K562 (cell line): ENCODE results near the gene CASP6. TPM values are rescaled to one million over a fixed set of nuclear protein-coding genes. Genes with fewer than 3 reads are reported as not detected.

Source experiments
- ADNP ChIP-seq: fragments of 200-800 bp; sonication (Bioruptor generic); IDR thresholded peaks from 2 replicates; pipeline ENCODE4 v1.6.1; 2016; ENCODE audit warnings: missing genetic modification characterization, missing compliant biosample characterization
- ATF7 ChIP-seq: fragments of 450-650 bp; IDR thresholded peaks from 2 replicates; pipeline ENCODE4 v1.7.1; 2014; ENCODE audit warnings: mild to moderate bottlenecking, moderate library complexity
- CXXC5 ChIP-seq: fragments of 250-450 bp; sonication (Bioruptor Pico); IDR thresholded peaks from 2 replicates; pipeline ENCODE4 v1.8.0; 2022; ENCODE audit warnings: inconsistent platforms, mild to moderate bottlenecking, moderate library complexity
- EP300 ChIP-seq: IDR thresholded peaks from 2 replicates; pipeline ENCODE4 v1.6.1; 2012; ENCODE audit warnings: low read length, improper control_type of control experiment
- GABPA ChIP-seq: fragments of 200-800 bp; sonication (Bioruptor generic); conservative IDR thresholded peaks from 2 replicates; pipeline ENCODE4 v1.6.1; 2016; ENCODE audit warnings: low read depth, missing genetic modification characterization, missing compliant biosample characterization
- KLF16 ChIP-seq: IDR thresholded peaks from 2 replicates; pipeline ENCODE4 v1.6.1; 2016; ENCODE audit warnings: antibody characterized with exemption
- MEIS2 ChIP-seq: fragments of 450-650 bp; IDR thresholded peaks from 2 replicates; pipeline ENCODE4 v1.6.1; 2014; ENCODE audit warnings: mild to moderate bottlenecking; ENCODE audit not compliant: partially characterized antibody
- POLR2H ChIP-seq: IDR thresholded peaks from 2 replicates; pipeline ENCODE4 v1.6.1; 2016; ENCODE audit warnings: missing genetic modification characterization, low read depth, mild to moderate bottlenecking, control low read depth, missing compliant biosample characterization, moderate library complexity
- ZNF316 ChIP-seq: fragments of 450-650 bp; IDR thresholded peaks from 2 replicates; pipeline ENCODE4 v1.6.1; 2016
- ZNF431 ChIP-seq: sonication (generic); formaldehyde crosslinking; IDR thresholded peaks from 2 replicates; pipeline ENCODE4 v1.8.0; 2022; ENCODE audit warnings: mild to moderate bottlenecking, missing genetic modification reagents
- ZNF644 ChIP-seq: fragments of 200-800 bp; sonication (Bioruptor generic); IDR thresholded peaks from 2 replicates; pipeline ENCODE4 v1.6.1; 2016; ENCODE audit warnings: low read depth, missing genetic modification characterization, missing compliant biosample characterization
- polyA plus RNA-seq, 8 experiments: library from polyadenylated mRNA; depleted of rRNA in 4 of 8; stranded (reverse) in 5 of 8; unstranded in 3 of 8; fragments of >200 nt; fragmentation: Nextera tagmentation in 2 of 8; fragmentation: Illumina TruSeq in 1 of 8; extraction: Ambion mirVana in 2 of 8; extraction: Trizol in 1 of 8; gene quantifications; 2 replicates each; pipeline versions ENCODE4 v1.2.1 to v1.2.3, GENCODE V29; 2011 to 2014; ENCODE audit warnings: inconsistent platforms in 1 of 8, missing spikeins in 1 of 8
- total RNA-seq, 7 experiments: library from RNA; depleted of rRNA in 6 of 7; stranded (reverse); fragments of >200 nt in 6 of 7; fragmentation: Illumina TruSeq in 2 of 7; extraction: Trizol in 2 of 7; gene quantifications; 2 replicates each; pipeline versions ENCODE4 v1.2.1 to v1.2.3, GENCODE V29; 2011 to 2021; ENCODE audit warnings: low replicate concordance in 1 of 7
- TF ChIP-seq, protein P1 (sequence below): fragments of 250-450 bp; sonication (Bioruptor Pico); IDR thresholded peaks from 2 replicates; pipeline ENCODE4 v1.4.0; 2020
- TF ChIP-seq, protein P2 (sequence below): fragments of 200-800 bp; sonication (Bioruptor generic); IDR thresholded peaks from 2 replicates; pipeline ENCODE4 v1.6.1; 2017; ENCODE audit warnings: missing genetic modification characterization, missing compliant biosample characterization
- TF ChIP-seq, protein P3 (sequence below): IDR thresholded peaks from 3 replicates; pipeline ENCODE4 v1.6.1; 2011; ENCODE audit warnings: borderline replicate concordance, mild to moderate bottlenecking, moderate library complexity; ENCODE audit not compliant: insufficient read length; ENCODE audit errors: extremely low read depth
- TF ChIP-seq, protein P4 (sequence below): fragments of 450-650 bp; IDR thresholded peaks from 2 replicates; pipeline ENCODE4 v1.6.1; 2016
- TF ChIP-seq, protein P5 (sequence below): fragments of 450-650 bp; IDR thresholded peaks from 2 replicates; pipeline ENCODE4 v1.6.1; 2017; ENCODE audit warnings: antibody characterized with exemption

The CASP6 gene
- total and polyA plus RNA-seq, 9 of the 15 experiments (the other 6 are each of a cell fraction or from before 2014, with no cell fraction given), result 20.8 to 72.7 (median 39.1) TPM

DNA sequence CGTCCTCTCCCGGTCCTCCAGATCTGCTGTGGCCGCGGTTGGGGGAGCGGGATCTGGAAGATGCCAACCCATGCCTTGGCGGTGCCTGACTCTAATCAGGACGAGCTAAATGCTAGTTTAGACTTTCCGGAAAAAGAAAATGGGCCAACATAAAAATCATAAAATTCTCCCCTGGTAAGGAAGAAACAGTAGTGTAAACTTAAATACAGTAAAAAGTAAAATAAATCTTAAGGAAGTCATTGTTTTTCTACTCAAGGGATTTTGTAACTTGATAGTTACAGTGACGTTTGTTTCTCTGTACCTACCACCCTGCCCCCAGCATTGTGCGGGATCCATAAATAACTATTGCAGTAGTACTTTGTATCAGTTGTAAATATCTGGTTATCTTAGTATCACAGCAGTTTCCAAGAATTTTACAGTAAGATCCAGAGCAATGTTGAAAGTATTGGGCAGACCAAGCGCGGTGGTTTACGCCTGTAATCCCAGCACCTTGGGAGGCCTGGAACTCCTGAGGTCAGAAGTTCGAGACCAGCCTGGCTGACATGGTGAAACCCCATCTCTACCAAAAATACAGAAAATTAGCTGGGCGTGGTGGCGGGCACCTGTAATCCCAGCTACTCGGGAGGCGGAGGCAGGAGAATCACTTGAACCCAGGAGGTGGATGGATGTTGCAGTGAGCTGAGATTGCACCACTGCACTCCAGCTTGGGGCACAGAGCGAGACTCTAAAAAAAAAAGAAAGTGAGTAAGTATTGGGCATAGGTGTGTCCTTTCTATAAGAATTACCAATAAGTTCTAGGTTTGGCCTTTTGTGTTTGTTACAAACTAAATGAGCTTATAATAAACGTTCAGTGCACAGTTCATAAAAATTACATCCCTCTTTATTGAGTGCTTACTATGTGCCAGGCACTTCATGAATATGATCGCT, 27.6 kb upstream of the CASP6 start (continued):
- TF ChIP-seq ADNP (tag) (peak; percentile 100), CXXC5 (CRISPR knock-in tag) (0 out of 2 replicates have a peak, but pooled peaks have one; percentile 27), POLR2H (tag) (0 out of 2 replicates have a peak, but pooled peaks have one; percentile 18), ZNF644 (peak; percentile 73; the same call in 1 of the 2 replicates), ATF7 (0 out of 2 replicates have a peak, but pooled peaks have one; percentile 17), MEIS2 (peak; percentile 63), ZNF431 (CRISPR knock-in tag) (no peak), EP300 (peak; percentile 48), GABPA (peak; percentile 37), ZNF316 (no peak), KLF16 (0 out of 2 replicates have a peak, but pooled peaks have one; percentile 3)
- TF ChIP-seq, protein P1, sequence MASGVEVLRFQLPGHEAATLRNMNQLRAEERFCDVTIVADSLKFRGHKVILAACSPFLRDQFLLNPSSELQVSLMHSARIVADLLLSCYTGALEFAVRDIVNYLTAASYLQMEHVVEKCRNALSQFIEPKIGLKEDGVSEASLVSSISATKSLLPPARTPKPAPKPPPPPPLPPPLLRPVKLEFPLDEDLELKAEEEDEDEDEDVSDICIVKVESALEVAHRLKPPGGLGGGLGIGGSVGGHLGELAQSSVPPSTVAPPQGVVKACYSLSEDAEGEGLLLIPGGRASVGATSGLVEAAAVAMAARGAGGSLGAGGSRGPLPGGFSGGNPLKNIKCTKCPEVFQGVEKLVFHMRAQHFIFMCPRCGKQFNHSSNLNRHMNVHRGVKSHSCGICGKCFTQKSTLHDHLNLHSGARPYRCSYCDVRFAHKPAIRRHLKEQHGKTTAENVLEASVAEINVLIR (CRISPR knock-in tag), result peak; percentile 56; the same call in 1 of the 2 replicates
- TF ChIP-seq, protein P2, sequence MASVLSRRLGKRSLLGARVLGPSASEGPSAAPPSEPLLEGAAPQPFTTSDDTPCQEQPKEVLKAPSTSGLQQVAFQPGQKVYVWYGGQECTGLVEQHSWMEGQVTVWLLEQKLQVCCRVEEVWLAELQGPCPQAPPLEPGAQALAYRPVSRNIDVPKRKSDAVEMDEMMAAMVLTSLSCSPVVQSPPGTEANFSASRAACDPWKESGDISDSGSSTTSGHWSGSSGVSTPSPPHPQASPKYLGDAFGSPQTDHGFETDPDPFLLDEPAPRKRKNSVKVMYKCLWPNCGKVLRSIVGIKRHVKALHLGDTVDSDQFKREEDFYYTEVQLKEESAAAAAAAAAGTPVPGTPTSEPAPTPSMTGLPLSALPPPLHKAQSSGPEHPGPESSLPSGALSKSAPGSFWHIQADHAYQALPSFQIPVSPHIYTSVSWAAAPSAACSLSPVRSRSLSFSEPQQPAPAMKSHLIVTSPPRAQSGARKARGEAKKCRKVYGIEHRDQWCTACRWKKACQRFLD (CRISPR knock-in tag), result peak; percentile 71; the same call in 1 of the 2 replicates
- TF ChIP-seq, protein P3, sequence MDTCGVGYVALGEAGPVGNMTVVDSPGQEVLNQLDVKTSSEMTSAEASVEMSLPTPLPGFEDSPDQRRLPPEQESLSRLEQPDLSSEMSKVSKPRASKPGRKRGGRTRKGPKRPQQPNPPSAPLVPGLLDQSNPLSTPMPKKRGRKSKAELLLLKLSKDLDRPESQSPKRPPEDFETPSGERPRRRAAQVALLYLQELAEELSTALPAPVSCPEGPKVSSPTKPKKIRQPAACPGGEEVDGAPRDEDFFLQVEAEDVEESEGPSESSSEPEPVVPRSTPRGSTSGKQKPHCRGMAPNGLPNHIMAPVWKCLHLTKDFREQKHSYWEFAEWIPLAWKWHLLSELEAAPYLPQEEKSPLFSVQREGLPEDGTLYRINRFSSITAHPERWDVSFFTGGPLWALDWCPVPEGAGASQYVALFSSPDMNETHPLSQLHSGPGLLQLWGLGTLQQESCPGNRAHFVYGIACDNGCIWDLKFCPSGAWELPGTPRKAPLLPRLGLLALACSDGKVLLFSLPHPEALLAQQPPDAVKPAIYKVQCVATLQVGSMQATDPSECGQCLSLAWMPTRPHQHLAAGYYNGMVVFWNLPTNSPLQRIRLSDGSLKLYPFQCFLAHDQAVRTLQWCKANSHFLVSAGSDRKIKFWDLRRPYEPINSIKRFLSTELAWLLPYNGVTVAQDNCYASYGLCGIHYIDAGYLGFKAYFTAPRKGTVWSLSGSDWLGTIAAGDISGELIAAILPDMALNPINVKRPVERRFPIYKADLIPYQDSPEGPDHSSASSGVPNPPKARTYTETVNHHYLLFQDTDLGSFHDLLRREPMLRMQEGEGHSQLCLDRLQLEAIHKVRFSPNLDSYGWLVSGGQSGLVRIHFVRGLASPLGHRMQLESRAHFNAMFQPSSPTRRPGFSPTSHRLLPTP, result peak; percentile 55
- TF ChIP-seq, protein P4, sequence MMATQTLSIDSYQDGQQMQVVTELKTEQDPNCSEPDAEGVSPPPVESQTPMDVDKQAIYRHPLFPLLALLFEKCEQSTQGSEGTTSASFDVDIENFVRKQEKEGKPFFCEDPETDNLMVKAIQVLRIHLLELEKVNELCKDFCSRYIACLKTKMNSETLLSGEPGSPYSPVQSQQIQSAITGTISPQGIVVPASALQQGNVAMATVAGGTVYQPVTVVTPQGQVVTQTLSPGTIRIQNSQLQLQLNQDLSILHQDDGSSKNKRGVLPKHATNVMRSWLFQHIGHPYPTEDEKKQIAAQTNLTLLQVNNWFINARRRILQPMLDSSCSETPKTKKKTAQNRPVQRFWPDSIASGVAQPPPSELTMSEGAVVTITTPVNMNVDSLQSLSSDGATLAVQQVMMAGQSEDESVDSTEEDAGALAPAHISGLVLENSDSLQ, result peak; percentile 4; the same call in 1 of the 2 replicates
- TF ChIP-seq, protein P5, sequence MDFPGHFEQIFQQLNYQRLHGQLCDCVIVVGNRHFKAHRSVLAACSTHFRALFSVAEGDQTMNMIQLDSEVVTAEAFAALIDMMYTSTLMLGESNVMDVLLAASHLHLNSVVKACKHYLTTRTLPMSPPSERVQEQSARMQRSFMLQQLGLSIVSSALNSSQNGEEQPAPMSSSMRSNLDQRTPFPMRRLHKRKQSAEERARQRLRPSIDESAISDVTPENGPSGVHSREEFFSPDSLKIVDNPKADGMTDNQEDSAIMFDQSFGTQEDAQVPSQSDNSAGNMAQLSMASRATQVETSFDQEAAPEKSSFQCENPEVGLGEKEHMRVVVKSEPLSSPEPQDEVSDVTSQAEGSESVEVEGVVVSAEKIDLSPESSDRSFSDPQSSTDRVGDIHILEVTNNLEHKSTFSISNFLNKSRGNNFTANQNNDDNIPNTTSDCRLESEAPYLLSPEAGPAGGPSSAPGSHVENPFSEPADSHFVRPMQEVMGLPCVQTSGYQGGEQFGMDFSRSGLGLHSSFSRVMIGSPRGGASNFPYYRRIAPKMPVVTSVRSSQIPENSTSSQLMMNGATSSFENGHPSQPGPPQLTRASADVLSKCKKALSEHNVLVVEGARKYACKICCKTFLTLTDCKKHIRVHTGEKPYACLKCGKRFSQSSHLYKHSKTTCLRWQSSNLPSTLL, result no peak
